HG02973 (cell line): ENCODE results near the gene OR6N2.

Experiments
- ATAC-seq: cut with Tn5 transposase; IDR thresholded peaks from one replicate; pipeline ENCODE4 v1.9.1; 2021; ENCODE audit warnings: moderate library complexity; ENCODE audit not compliant: unreplicated experiment

Gene OR6N2

DNA sequence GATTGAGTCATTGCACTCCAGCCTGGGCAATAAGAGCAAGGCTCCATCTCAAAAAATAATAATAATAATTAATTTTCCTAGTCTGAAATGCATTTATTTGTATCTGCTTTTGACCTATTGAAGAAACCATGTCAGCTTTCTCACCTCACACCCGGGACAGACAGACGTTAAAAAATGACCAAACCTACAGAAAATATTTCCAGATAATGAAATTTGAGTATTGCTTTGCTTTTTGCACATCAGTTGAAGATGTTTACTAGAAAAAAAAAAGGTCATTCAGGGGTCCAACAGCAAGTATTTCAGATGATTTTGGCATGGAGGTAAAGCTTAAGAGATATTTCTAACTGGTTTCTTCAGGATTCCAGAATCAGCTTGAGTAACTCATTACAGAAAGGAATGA is 26.6 kb downstream of the OR6N2 start, which contains the start of gene OR6K6:
Gene OR6K6 (plus strand): TSS at position 301 of the 400 bp plus-strand sequence. CDS start 168 bp downstream, outside the sequence.
- no peak for ATAC-seq

DNA sequence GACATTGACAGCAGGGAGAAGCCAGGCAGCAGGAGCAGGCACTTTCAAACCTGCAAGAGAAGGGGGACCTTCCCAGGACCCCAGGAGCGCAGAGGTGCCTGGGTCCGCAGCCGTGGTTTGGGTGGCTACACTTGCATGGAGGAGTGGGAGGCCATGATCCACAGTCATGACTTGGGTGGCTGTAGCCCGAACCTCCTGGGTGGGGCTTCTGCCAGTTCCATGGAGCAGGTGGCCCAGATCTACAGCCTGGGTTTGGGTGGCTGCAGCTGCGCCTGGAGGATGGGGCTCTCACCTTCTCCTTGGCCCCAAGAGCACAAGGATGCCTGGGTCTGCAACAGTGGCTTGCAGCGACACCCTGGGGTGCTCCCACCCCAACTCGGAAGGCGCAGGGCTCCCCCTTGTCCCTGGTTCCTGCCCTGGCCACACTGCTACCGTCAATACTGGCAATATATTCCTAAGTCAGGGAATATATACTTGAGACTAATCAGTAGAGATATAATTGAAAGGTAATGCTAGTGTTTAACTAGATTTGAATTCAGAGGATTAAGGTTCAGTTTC is 28.8 kb downstream of the OR6N2 start:
- ATAC-seq: no peak

DNA sequence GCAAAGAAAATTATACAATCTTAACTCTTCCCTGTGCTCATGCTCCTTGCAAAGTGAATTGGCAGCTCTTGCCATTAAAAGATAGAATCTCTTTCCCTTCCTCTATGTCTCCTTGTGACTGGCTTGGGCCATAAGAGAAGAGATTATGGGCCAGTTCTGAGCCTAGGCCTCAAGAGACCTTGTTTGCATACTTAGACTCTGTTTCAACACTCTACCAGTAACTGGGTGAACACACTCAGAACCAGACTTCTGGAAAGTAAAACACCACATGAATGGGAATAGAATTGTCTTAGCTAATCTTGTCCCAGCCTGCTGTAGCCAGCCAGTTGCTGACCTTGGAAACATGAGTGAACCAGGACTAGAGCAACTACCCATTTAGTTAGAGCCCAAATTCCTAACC is 45.2 kb downstream of the OR6N2 start:
- ATAC-seq: no peak

DNA sequence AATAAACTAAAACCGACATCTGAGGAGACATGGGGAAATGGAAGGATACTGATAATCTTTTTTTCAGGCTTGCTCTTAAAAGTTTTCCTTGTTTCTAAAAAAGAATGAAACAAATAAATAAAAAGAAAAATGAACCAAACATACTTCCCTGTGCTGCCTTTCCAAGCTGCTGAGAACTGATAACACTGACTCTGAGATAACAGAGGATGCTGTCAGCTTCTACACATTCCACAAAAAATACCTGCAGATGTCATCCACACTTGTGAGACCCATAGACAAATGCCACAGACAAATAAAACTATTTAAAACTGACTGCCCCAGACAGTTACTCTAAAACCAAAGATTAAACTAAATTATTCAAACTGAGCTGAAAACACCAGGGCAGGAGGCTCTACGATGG is 48.5 kb downstream of the OR6N2 start:
- ATAC-seq: no peak

DNA sequence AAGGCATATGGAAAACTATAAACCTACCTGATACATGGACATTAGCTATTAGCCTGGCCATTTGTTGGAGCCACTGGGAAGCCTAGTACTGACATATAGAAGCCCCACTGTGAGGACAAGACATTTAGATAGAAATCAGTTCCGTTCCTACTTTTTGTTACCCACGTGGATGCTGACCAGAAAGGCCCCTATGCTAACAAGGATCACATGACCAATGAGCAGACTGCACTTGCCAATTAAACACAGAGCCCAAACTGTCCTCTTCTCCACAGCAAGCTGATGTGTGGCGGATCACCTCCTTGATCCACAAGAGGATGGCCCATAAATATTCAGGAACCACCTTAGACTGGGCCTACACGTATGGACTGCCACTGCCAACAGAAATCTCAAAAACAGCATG is 49.3 kb downstream of the OR6N2 start:
- ATAC-seq: no peak

DNA sequence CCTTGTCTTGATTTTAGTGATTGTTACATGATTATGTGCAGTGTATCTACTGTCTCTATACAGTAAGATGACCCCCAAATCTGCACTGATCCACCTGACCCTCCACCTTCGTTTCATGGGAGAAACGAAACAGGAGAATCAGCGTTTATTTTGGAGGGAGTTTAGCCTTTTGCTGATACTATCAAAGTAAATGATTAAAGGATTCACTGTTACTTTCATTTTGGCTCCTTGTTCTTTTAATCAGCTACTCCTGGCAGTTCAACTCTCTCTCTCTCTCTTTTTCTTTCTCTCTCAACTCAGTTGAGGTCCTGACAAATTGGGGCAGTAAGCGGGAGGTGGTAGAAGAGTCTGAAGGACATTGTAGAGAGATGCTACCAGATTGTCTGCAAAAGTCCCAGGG is 50.6 kb downstream of the OR6N2 start:
- ATAC-seq: no peak

DNA sequence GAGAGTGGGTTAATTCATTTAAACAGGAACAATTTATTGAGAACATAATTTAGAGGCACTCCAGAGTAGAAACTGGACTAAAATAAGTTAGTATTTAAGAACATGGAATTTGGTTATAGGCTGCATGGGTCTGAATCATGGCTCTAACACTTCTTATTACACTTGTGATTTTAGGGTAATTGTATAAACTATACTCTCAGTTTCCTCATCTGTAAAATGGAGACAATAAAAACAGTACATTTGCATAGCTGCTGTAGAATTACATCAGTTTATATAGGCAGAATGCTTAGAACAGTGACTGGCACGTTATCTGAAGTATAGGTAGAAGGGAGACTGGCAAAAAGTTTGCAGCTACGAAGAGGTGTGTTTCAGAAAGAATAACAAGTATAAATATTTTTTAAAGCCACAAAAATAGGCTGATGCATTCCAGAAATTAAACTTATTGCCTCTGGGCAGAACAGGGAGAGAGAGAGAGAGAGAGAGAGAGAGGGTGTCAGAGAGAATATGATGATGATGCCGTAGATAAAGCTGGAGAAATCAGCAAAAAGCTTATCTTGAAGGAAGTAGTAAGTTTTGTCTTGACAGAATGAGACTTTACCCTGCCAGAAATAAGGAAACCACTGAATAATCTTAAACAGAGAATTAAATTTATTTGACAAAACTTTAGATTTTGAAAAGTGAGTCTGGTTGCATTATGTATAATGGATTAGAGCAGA is 52.3 kb downstream of the OR6N2 start:
- no peak for ATAC-seq

DNA sequence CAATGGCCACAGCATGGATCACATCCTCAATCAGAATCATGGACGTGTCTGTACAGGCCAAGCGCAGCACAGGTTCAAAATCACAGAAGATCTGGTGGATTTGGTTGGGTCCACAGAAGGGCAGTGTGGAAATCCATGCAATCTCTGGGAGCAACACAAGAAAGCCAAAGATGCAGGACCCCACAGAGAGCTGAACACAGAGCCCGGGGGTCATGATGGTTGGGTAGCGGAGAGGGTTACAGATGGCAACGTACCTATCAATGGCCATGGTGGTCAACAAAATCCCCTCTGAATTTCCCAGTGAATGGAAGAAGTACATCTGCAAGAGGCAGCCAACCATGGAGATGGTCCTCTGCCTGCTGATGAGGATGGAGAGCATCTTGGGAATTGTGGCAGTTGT is 56.6 kb downstream of the OR6N2 start:
- ATAC-seq: no peak
